GM20000 (cell line): Measurements from ENCODE around the gene AK5.

ENCODE experiments used
- DNase-seq: peaks from one replicate; pipeline ENCODE4 v3.0.0; 2012; ENCODE audit warnings: low spot score
- CTCF ChIP-seq: IDR thresholded peaks from 2 replicates; pipeline ENCODE4 v1.5.1; 2012; ENCODE audit warnings: mild to moderate bottlenecking, control low read depth; ENCODE audit errors: extremely low read depth, missing control alignments

Gene AK5

GRCh38 chr1:77333501-77333900 is 51.7 kb downstream of the AK5 start:
- no peak for DNase-seq
- TF ChIP-seq CTCF = no peak

- TF ChIP-seq CTCF = no peak
- DNase-seq = no peak
These were observed 54.9 kb downstream of the AK5 start for GRCh38 chr1:77336729-77337128.

DNA sequence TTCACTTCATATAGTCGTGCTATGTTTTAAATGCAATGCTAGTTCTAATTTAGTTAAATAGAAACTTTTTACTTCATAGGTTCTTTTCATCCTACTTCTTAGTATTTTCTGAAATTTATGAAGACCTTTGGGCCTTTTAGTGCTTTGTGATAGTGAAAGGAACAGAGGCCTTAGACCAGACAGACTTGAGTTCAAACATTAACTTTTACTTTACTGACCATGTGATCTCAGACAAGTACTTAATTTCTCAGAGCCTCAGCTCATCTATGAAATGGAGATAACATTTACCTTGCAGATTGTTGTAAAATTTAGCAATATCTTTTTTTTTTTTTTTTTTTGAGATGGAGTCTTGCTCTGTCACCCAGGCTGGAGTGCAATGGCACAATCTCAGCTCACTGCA is 57.5 kb downstream of the AK5 start:
- no peak for TF ChIP-seq CTCF
- no peak for DNase-seq

DNA sequence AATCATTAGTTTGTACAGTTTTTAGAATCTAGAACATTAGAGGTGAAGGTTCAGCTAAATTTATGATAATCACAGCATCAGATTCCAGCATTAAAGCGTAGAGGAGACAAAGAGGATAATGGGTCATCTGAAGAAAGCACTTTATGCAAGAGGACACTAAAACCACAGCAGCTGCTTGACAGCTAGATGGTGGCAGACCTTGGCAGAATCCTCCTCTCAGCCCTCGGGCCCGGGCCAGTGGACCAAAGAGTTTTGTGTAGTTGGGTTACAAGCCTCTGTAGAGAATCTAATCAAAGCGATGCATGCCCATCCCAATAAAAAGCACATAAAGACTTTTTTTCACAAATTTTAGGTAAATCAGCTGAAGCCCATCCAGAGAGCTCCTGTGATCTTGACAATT is 59.4 kb downstream of the AK5 start:
- no peak for TF ChIP-seq CTCF
- DNase-seq = no peak

GRCh38 chr1:77342745-77343144 is 60.9 kb downstream of the AK5 start:
- TF ChIP-seq CTCF = no peak
- no peak for DNase-seq

GRCh38 chr1:77347646-77348045 is 65.8 kb downstream of the AK5 start:
- DNase-seq = no peak

GRCh38 chr1:77348549-77348948 is 66.7 kb downstream of the AK5 start:
- no peak for DNase-seq
- TF ChIP-seq CTCF = no peak

More at GRCh38 chr1:77347646-77348045, 65.8 kb downstream of the AK5 start:
- no peak for TF ChIP-seq CTCF
